WTC11 (cell line): ENCODE measurements around the gene ALPK1.

ENCODE experiments used
- ESRRA ChIP-seq: sonication (generic); formaldehyde crosslinking; IDR thresholded peaks from 2 replicates; pipeline ENCODE4 v1.8.1; 2022; ENCODE audit warnings: mild to moderate bottlenecking, missing genetic modification reagents, borderline replicate concordance
- ETV6 ChIP-seq: sonication (generic); formaldehyde crosslinking; IDR thresholded peaks from 2 replicates; pipeline ENCODE4 v1.8.1; 2022; ENCODE audit warnings: mild to moderate bottlenecking, missing genetic modification reagents
- IRF2 ChIP-seq: sonication (generic); formaldehyde crosslinking; IDR thresholded peaks from 2 replicates; pipeline ENCODE4 v1.8.0; 2022; ENCODE audit warnings: low read depth, missing genetic modification reagents, borderline replicate concordance
- NFYB ChIP-seq: sonication (generic); formaldehyde crosslinking; conservative IDR thresholded peaks from 2 replicates; pipeline ENCODE4 v1.8.0; 2022; ENCODE audit warnings: low read depth, missing genetic modification reagents
- NR3C1 ChIP-seq: sonication (generic); formaldehyde crosslinking; conservative IDR thresholded peaks from 2 replicates; pipeline ENCODE4 v1.8.1; 2023; ENCODE audit warnings: low read depth, mild to moderate bottlenecking, missing genetic modification reagents
- RORB ChIP-seq: fragments of 250-450 bp; sonication (Bioruptor Pico); IDR thresholded peaks from 2 replicates; pipeline ENCODE4 v1.9.0; 2021; ENCODE audit warnings: mild to moderate bottlenecking
- SMAD4 ChIP-seq: sonication (generic); formaldehyde crosslinking; IDR thresholded peaks from 2 replicates; pipeline ENCODE4 v1.8.0; 2022; ENCODE audit warnings: mild to moderate bottlenecking, missing genetic modification reagents
- TEAD4 ChIP-seq: sonication (generic); formaldehyde crosslinking; IDR thresholded peaks from 2 replicates; pipeline ENCODE4 v1.8.0; 2022; ENCODE audit warnings: mild to moderate bottlenecking, missing genetic modification reagents
- ZNF121 ChIP-seq: sonication (generic); formaldehyde crosslinking; IDR thresholded peaks from 2 replicates; pipeline ENCODE4 v1.8.0; 2023; ENCODE audit warnings: missing genetic modification reagents
- TF ChIP-seq, protein P1 (sequence below): sonication (generic); formaldehyde crosslinking; IDR thresholded peaks from 2 replicates; pipeline ENCODE4 v1.8.1; 2022; ENCODE audit warnings: mild to moderate bottlenecking, moderate library complexity, missing genetic modification reagents
- TF ChIP-seq, protein P2 (sequence below): fragments of 200-600 bp; IDR thresholded peaks from 2 replicates; pipeline ENCODE4 v1.8.0; 2022; ENCODE audit warnings: antibody characterized with exemption
- TF ChIP-seq, protein P3 (sequence below): sonication (generic); formaldehyde crosslinking; IDR thresholded peaks from 2 replicates; pipeline ENCODE4 v1.8.0; 2022; ENCODE audit warnings: mild to moderate bottlenecking, missing genetic modification reagents
- TF ChIP-seq, protein P4 (sequence below): sonication (generic); formaldehyde crosslinking; IDR thresholded peaks from 2 replicates; pipeline ENCODE4 v1.8.1; 2023; ENCODE audit warnings: mild to moderate bottlenecking, moderate library complexity, missing genetic modification reagents
- TF ChIP-seq, protein P5 (sequence below): sonication (generic); formaldehyde crosslinking; IDR thresholded peaks from 2 replicates; pipeline ENCODE4 v1.8.1; 2023; ENCODE audit warnings: mild to moderate bottlenecking, missing genetic modification reagents

DNA sequence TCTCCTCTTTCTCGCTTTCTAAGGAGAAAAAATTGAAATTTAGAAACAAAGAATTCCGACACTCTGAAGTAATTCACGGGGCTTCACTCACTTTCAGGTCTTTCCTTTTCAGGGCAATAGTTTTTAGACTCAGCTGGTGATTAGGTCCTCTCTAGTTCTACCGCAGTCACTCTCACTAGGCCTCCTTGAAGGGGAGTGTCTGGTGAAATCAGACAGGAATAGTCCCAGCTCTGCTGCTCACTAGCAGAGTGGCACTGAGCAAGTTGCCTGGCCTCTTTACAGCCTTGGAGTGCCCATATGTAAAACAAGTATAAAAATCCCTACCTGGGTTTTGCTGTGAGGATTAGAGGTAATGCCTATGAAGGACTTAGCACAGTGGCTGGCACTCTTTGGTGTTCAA is 154.7 kb downstream of the ALPK1 start:
- TF ChIP-seq, protein P1, sequence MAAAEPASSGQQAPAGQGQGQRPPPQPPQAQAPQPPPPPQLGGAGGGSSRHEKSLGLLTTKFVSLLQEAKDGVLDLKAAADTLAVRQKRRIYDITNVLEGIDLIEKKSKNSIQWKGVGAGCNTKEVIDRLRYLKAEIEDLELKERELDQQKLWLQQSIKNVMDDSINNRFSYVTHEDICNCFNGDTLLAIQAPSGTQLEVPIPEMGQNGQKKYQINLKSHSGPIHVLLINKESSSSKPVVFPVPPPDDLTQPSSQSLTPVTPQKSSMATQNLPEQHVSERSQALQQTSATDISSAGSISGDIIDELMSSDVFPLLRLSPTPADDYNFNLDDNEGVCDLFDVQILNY (CRISPR knock-in tag): no peak
- TF ChIP-seq TEAD4 (CRISPR knock-in tag): no peak
- TF ChIP-seq ESRRA: no peak
- TF ChIP-seq, protein P2, sequence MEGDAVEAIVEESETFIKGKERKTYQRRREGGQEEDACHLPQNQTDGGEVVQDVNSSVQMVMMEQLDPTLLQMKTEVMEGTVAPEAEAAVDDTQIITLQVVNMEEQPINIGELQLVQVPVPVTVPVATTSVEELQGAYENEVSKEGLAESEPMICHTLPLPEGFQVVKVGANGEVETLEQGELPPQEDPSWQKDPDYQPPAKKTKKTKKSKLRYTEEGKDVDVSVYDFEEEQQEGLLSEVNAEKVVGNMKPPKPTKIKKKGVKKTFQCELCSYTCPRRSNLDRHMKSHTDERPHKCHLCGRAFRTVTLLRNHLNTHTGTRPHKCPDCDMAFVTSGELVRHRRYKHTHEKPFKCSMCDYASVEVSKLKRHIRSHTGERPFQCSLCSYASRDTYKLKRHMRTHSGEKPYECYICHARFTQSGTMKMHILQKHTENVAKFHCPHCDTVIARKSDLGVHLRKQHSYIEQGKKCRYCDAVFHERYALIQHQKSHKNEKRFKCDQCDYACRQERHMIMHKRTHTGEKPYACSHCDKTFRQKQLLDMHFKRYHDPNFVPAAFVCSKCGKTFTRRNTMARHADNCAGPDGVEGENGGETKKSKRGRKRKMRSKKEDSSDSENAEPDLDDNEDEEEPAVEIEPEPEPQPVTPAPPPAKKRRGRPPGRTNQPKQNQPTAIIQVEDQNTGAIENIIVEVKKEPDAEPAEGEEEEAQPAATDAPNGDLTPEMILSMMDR: no peak
- no peak for TF ChIP-seq IRF2 (CRISPR knock-in tag)
- no peak for TF ChIP-seq NFYB (CRISPR knock-in tag)
- TF ChIP-seq, protein P3, sequence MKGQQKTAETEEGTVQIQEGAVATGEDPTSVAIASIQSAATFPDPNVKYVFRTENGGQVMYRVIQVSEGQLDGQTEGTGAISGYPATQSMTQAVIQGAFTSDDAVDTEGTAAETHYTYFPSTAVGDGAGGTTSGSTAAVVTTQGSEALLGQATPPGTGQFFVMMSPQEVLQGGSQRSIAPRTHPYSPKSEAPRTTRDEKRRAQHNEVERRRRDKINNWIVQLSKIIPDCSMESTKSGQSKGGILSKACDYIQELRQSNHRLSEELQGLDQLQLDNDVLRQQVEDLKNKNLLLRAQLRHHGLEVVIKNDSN: no peak
- TF ChIP-seq, protein P4, sequence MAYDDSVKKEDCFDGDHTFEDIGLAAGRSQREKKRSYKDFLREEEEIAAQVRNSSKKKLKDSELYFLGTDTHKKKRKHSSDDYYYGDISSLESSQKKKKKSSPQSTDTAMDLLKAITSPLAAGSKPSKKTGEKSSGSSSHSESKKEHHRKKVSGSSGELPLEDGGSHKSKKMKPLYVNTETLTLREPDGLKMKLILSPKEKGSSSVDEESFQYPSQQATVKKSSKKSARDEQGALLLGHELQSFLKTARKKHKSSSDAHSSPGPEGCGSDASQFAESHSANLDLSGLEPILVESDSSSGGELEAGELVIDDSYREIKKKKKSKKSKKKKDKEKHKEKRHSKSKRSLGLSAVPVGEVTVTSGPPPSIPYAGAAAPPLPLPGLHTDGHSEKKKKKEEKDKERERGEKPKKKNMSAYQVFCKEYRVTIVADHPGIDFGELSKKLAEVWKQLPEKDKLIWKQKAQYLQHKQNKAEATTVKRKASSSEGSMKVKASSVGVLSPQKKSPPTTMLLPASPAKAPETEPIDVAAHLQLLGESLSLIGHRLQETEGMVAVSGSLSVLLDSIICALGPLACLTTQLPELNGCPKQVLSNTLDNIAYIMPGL: no peak
- TF ChIP-seq, protein P5, sequence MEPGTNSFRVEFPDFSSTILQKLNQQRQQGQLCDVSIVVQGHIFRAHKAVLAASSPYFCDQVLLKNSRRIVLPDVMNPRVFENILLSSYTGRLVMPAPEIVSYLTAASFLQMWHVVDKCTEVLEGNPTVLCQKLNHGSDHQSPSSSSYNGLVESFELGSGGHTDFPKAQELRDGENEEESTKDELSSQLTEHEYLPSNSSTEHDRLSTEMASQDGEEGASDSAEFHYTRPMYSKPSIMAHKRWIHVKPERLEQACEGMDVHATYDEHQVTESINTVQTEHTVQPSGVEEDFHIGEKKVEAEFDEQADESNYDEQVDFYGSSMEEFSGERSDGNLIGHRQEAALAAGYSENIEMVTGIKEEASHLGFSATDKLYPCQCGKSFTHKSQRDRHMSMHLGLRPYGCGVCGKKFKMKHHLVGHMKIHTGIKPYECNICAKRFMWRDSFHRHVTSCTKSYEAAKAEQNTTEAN (CRISPR knock-in tag): no peak
- no peak for TF ChIP-seq ZNF121 (CRISPR knock-in tag)
- TF ChIP-seq ETV6 (CRISPR knock-in tag): no peak
- TF ChIP-seq RORB (CRISPR knock-in tag): no peak
- TF ChIP-seq SMAD4: no peak
- TF ChIP-seq NR3C1: no peak
